ENCODE measurements around the gene CHAD.

DNA sequence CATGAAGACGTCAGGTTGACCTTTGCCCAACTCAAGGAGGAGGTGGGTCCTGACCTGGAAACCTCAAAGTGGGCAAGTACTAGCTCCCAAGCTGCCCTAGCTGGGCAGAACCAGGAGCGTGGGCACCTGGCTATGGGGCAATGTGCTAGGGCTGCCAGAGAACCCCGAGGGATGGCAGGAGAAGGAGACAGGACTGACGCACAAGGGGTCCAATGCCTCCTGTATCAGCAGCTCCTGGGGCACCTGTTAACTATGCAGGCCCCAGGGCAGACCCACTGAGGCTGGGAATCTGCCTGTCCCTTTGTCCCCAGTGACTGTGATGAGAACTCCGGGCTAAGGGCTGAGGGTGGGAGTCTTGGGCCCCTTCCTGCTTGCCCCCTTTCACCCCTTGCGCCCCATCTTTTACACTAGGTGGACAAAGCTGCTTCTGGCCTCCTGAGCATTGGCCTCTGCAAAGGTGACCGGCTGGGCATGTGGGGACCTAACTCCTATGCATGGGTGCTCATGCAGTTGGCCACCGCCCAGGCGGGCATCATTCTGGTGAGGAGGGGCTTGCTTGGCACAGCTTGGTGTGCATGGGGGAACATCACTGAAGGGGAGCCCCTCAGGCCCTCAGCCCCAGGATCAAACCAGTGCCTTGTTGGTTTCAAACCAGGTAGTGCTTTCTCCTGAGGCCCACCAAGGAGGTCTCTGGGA is 7.7 kb downstream of the CHAD start:
- no peak for TF ChIP-seq EZH2 (IDR thresholded peaks at IDR 0.05)
- TF ChIP-seq POLR2AphosphoS5 (IDR thresholded peaks at IDR 0.05; ENCODE audit: borderline replicate concordance, low read depth, low read length): no peak
- TF ChIP-seq FOXP2 (optimal IDR thresholded peaks at IDR 0.05; ENCODE audit: control extremely low read depth, extremely low read length, insufficient read depth): no peak
